Stomach (tissue), 9 donors: ENCODE measurements around the gene GALP. TPM values are rescaled to one million over a fixed set of nuclear protein-coding genes. Genes with fewer than 3 reads are reported as not detected.
"Not testable (repeated sequence)": the region's sequence is repeated elsewhere in the genome, so short reads cannot be mapped to it uniquely, and the experiment has no call there.

Experiments
- DNase-seq, 2 donors: peaks; one replicate each; pipeline versions ENCODE4 v3.0.0 to v3.0.0-alpha.2; 2013 to 2019
- H3K27ac ChIP-seq, 5 donors: fragments of 200-600 bp in 4 of 5; sonication (generic) in 4 of 5; one replicate each; pipeline ENCODE4 v1.5.1; 2013 to 2019; ENCODE audit warnings: mild to moderate bottlenecking in 1 of 5, moderate library complexity in 1 of 5
- H3K27me3 ChIP-seq, 3 donors: fragments of 200-600 bp; sonication (generic); one replicate each; pipeline ENCODE4 v1.5.1; 2017 to 2019; ENCODE audit warnings: mixed run types in 1 of 3
- H3K36me3 ChIP-seq, 4 donors: fragments of 200-600 bp; sonication (generic); 1 replicate in 3 of 4; 2 replicates in 1 of 4; pipeline ENCODE4 v1.5.1; 2016 to 2019
- H3K4me1 ChIP-seq, 4 donors: fragments of 200-600 bp; sonication (generic); one replicate each; pipeline ENCODE4 v1.5.1; 2016 to 2019
- H3K4me3 ChIP-seq, 4 donors: fragments of 200-600 bp; sonication (generic) in 3 of 4; one replicate each; pipeline ENCODE4 v1.5.1; 2016 to 2019; ENCODE audit warnings: mild to moderate bottlenecking in 1 of 4
- H3K9me3 ChIP-seq, 4 donors: fragments of 200-600 bp; sonication (generic); one replicate each; pipeline ENCODE4 v1.5.1; 2016 to 2019
- EP300 ChIP-seq: sonication (generic); formaldehyde crosslinking; IDR thresholded peaks from one replicate; pipeline ENCODE4 v1.6.1; 2017; ENCODE audit warnings: antibody characterized with exemption
- POLR2A ChIP-seq, 4 donors: fragments of 450-650 bp; IDR thresholded peaks; one replicate each; pipeline ENCODE4 v1.6.1; 2016; ENCODE audit warnings: antibody characterized with exemption in 4 of 4, control low read depth in 2 of 4, mild to moderate bottlenecking in 1 of 4, moderate library complexity in 1 of 4
- POLR2AphosphoS5 ChIP-seq, 3 donors: sonication (generic); formaldehyde crosslinking; IDR thresholded peaks; one replicate each; pipeline ENCODE4 v1.6.1; 2016; ENCODE audit warnings: antibody characterized with exemption in 3 of 3
- WGBS, 5 donors: extraction: QIAGEN DNeasy Blood & Tissue Kit in 3 of 5; methylation state at CpG; one replicate each; pipeline versions ENCODE4 v1.1.5 to v1.1.7; 2013 to 2018; 5-methylcytosine and 5-hydroxymethylcytosine counted together
- intact Hi-C: fragments of 100-400 bp; cut with DNase I; formaldehyde crosslinking; loops from one replicate; pipeline ENCODE4 v1.15.1; 2023; ENCODE audit warnings: low total_unique reads
- polyA plus RNA-seq, 3 donors: library from polyadenylated mRNA; stranded (reverse); fragments of 200-250 nt; gene quantifications; one replicate each; pipeline ENCODE4 v1.2.3, GENCODE V29; 2013
- total RNA-seq, 5 donors: library from RNA; depleted of rRNA; stranded (reverse); fragments of >200 nt; gene quantifications; one replicate each; pipeline versions ENCODE4 v1.1.0 to v1.2.3, GENCODE V29; 2014 to 2016
- TF ChIP-seq, protein P1 (sequence below), 7 experiments: fragments of 450-650 bp in 4 of 7; fragments of 200-600 bp in 3 of 7; sonication (generic) in 3 of 7; IDR thresholded peaks; one replicate each; pipeline ENCODE4 v1.5.1; 2016 to 2019; ENCODE audit warnings: antibody characterized with exemption in 7 of 7, control low read depth in 2 of 7, mild to moderate bottlenecking in 1 of 7
- donor health status: healthy with polysubstance abuse.
- donor health status: Bipolar disorder and iron deficiency.
- donor health status: healthy.

Gene GALP
- total and polyA plus RNA-seq, 8 donors, result not detected

DNA sequence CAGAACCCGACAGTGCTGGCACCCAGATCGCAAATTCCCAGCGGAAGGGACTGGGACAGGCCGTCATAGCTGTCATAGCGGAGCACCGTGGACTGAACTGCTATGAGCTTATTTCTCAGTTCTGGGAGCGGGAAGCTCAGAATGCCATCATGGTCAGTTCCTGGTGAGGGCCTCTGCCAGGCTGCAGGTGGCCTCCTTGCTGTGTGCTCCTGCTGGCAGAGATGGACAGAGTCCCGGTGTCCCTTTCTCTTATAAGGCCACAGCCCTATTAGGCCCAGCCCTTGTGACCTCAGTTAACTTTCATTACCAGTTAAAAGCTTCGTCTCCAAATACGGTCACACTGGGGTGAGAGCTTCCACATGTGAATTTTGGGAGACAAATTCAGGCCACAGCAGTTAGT is 30.1 kb upstream of the GALP start:
- intact Hi-C loops, result no loop called here
- H3K9me3 ChIP-seq, result no peaks in the 10 kb centered on the region
- H3K4me3 ChIP-seq, result no peak overlapping the region
- WGBS, 5 donors, result 72 to 83% (median 75%) methylated on average over 10 of the region's 10 CpGs
- H3K36me3 ChIP-seq, result peaks cover 19 to 44% (median 42%) of the 10 kb centered on the region in 4 donors
- DNase-seq, result no peak
- peaks cover 22 to 51% (median 38%) of the 10 kb centered on the region in 4 donors for H3K4me1 ChIP-seq
- no peak overlapping the region for H3K27ac ChIP-seq
- no peaks in the 10 kb centered on the region for H3K27me3 ChIP-seq
- TF ChIP-seq, protein P1, sequence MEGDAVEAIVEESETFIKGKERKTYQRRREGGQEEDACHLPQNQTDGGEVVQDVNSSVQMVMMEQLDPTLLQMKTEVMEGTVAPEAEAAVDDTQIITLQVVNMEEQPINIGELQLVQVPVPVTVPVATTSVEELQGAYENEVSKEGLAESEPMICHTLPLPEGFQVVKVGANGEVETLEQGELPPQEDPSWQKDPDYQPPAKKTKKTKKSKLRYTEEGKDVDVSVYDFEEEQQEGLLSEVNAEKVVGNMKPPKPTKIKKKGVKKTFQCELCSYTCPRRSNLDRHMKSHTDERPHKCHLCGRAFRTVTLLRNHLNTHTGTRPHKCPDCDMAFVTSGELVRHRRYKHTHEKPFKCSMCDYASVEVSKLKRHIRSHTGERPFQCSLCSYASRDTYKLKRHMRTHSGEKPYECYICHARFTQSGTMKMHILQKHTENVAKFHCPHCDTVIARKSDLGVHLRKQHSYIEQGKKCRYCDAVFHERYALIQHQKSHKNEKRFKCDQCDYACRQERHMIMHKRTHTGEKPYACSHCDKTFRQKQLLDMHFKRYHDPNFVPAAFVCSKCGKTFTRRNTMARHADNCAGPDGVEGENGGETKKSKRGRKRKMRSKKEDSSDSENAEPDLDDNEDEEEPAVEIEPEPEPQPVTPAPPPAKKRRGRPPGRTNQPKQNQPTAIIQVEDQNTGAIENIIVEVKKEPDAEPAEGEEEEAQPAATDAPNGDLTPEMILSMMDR (IDR thresholded peaks at IDR 0.05), result no peak
- no peak for TF ChIP-seq POLR2AphosphoS5 (IDR thresholded peaks at IDR 0.05)
- TF ChIP-seq POLR2A (IDR thresholded peaks at IDR 0.05), result no peak
- TF ChIP-seq EP300, result no peak

DNA sequence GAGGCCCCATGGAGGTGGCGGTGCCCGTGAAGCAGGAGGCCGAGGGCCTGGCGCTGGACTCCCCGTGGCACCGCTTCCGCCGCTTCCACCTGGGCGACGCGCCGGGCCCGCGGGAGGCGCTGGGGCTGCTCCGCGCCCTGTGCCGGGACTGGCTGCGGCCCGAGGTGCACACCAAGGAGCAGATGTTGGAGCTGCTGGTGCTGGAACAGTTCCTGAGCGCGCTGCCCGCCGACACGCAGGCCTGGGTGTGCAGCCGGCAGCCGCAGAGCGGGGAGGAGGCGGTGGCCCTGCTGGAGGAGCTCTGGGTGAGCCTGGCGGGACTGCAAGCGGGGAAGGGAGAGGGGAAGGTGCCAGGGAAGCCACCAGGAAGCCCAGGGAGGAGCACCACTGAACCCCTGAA is 28.9 kb upstream of the GALP start:
- WGBS, 5 donors, result 93 to 97% (median 95%) methylated on average over 24 to 31 of the region's 31 CpGs
- TF ChIP-seq, protein P1 (IDR thresholded peaks at IDR 0.05), result no peak
- no peak for TF ChIP-seq EP300
- no peak for TF ChIP-seq POLR2A (IDR thresholded peaks at IDR 0.05)
- TF ChIP-seq POLR2AphosphoS5 (IDR thresholded peaks at IDR 0.05), result no peak
- Histone ChIP-seq H3K9me3 (no peaks in the 10 kb centered on the region), H3K4me3 (no peak overlapping the region), H3K4me1 (peaks cover 22 to 52% (median 33%) of the 10 kb centered on the region in 4 donors), H3K27me3 (no peaks in the 10 kb centered on the region), H3K27ac (no peak overlapping the region), H3K36me3 (peaks cover 19 to 44% (median 42%) of the 10 kb centered on the region in 4 donors)
- intact Hi-C loops, result no loop called here
- DNase-seq, result no peak

DNA sequence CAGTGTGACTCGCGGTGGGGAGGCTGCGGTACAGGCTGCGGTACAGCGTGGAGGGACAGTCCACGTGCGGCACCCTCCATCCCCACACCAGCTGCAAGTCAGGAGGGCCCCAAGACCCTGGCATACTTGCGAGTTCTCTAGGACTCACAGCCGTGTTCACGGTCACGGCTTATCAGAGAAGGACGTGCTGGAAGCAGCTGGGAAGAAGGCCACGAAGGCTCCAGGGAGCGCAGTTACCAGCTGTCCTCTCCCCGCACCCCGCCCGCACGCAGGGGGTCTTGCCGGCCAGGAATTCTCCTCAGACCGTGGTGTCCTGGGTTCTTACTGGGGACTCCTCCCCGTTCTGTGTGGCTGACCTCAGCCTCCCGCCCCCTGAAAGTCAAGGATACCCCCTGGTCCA is 28.5 kb upstream of the GALP start:
- Histone ChIP-seq H3K9me3 (no peaks in the 10 kb centered on the region), H3K4me3 (no peak overlapping the region), H3K4me1 (peaks cover 20 to 52% (median 31%) of the 10 kb centered on the region in 4 donors), H3K27me3 (no peaks in the 10 kb centered on the region), H3K27ac (no peak overlapping the region), H3K36me3 (peaks cover 19 to 44% (median 42%) of the 10 kb centered on the region in 4 donors)
- TF ChIP-seq POLR2A (IDR thresholded peaks at IDR 0.05) (no peak), POLR2AphosphoS5 (IDR thresholded peaks at IDR 0.05) (no peak), EP300 (no peak)
- TF ChIP-seq, protein P1 (IDR thresholded peaks at IDR 0.05), result no peak
- intact Hi-C loops, result no loop called here
- WGBS, 5 donors, result 89 to 96% (median 93%) methylated on average over 21 to 22 of the region's 22 CpGs
- DNase-seq, result no peak

DNA sequence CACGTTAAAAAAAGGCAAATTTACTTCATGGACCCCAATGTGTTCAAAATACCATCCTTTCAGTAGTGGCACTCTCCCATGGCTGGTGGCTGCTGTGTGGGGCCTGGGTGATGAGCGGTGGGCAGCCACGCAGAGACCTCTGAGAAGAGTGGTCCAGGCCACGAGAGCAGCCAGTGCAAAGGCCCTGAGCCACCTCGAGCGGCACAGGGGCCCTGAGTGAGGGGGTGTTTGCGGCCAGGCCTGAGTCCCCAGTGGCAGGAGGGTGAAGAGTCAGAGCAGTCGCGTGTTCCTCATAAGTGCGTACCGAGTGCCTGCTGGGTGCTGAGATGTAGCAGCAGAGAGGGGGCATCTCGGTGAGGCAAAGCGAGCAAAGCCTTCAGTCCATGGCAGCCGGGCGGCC is 27.7 kb upstream of the GALP start:
- Histone ChIP-seq H3K4me1 (peaks cover 13 to 52% (median 31%) of the 10 kb centered on the region in 4 donors), H3K36me3 (peaks cover 19 to 44% (median 42%) of the 10 kb centered on the region in 4 donors), H3K27me3 (no peaks in the 10 kb centered on the region), H3K4me3 (no peak overlapping the region), H3K27ac (no peak overlapping the region), H3K9me3 (no peaks in the 10 kb centered on the region)
- intact Hi-C loops, result no loop called here
- 94 to 96% (median 96%) methylated on average over 13 to 15 of the region's 15 CpGs for WGBS, 5 donors
- TF ChIP-seq, protein P1 (IDR thresholded peaks at IDR 0.05), result no peak
- TF ChIP-seq POLR2A (IDR thresholded peaks at IDR 0.05) (no peak), POLR2AphosphoS5 (IDR thresholded peaks at IDR 0.05) (no peak), EP300 (no peak)
- no peak for DNase-seq

DNA sequence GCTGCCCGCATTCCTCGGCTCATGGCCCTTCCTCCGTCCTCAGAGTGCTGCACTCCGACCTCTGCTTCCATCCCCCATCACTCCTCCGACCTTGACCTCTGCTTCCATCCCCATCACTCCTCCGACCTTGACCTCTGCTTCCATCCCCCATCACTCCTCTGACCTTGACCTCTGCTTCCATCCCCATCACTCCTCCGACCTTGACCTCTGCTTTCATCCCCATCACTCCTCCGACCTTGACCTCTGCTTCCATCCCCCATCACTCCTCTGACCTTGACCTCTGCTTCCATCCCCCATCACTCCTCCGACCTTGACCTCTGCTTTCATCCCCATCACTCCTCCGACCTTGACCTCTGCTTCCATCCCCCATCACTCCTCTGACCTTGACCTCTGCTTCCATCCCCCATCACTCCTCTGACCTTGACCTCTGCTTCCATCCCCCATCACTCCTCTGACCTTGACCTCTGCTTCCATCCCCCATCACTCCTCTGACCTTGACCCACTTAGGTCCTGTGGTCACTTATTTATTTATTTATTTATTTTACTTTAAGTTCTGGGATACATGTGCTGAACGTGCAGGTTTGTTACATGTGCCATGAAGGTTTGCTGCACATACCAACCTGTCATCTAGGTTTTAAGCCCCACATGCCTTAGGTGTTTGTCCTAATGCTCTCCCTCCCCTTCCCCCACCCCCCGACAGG is 26.7 kb upstream of the GALP start:
- H3K36me3 ChIP-seq, result peaks cover 19 to 51% (median 45%) of the 10 kb centered on the region in 4 donors
- H3K4me3 ChIP-seq, DNase-seq, H3K27me3 ChIP-seq, H3K9me3 ChIP-seq, H3K27ac ChIP-seq, intact Hi-C loops: not testable (repeated sequence)
- 93 to 97% (median 94%) methylated on average over 12 of the region's 12 CpGs for WGBS, 5 donors
- peaks cover 3 to 51% (median 24%) of the 10 kb centered on the region in 4 donors for H3K4me1 ChIP-seq
